CD4-positive, alpha-beta T cell treated with Interleukin-15 for 4 hours (primary cell): ENCODE results near the gene CYTIP.
"Not testable (repeated sequence)": the region's sequence is repeated elsewhere in the genome, so short reads cannot be mapped to it uniquely, and the experiment has no call there.

Experiments
- DNase-seq: peaks from one replicate; pipeline ENCODE4 v3.0.0-alpha.2; 2020; ENCODE audit warnings: low spot score

CYTIP gene

DNA sequence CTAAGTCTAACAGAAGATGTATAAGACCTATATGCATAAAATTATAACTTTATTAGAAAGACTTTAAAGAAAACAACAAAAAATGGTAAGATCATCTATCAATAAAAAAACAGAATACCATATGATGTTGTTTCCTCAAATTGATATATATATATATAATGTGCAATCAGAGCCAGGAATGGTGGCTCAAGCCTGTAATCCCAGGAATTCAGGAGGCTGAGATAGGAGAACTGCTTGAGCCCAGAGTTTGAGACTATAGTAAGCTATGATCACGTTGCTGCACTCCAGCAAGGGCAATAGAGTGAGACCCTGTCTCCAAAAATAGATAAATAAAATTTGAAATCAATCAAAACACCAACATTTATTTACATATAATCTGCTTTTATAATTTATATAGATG lies 19.5 kb downstream of the CYTIP start:
- no peak for DNase-seq

- DNase-seq: no peak
These were observed 21.9 kb downstream of the CYTIP start for GRCh38 chr2:157421964-157422363.

DNA sequence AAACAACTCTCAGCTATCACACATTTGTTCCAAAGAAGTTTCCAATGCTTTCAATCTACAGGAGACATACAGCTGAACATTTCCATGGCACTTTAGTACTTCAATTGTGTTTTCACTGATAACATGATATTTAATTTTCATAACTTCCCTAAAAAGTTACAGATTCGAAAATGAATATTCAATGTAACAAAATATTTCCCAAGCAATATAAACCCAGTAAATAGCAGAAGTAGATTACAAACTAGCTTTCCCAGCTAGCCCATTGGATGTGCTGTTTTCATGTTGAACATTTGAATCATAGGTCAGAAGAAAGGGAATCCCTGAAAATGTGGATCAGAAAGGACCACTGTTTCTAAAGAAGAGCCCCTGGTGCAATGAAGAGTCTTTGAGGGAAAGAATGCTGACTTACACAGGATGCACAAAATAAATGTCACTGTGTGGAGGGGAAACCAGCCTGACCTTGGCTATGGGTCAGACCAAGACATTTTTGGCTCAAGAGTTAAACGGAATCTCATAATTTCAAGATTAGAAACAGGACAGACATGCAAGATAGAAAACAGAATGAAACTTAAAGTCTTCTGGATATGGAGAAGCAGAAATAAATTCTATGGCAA lies 22.5 kb downstream of the CYTIP start:
- peak; percentile 3 for DNase-seq

GRCh38 chr2:157420771-157421323 lies 23.0 kb downstream of the CYTIP start:
- DNase-seq: peak; percentile 55

- DNase-seq: no peak
These were observed 24.8 kb downstream of the CYTIP start for GRCh38 chr2:157419031-157419575.

- peak; percentile 77 for DNase-seq
These were observed 25.6 kb downstream of the CYTIP start for GRCh38 chr2:157418239-157418641.

GRCh38 chr2:157415591-157416101 lies 28.2 kb downstream of the CYTIP start:
- no peak for DNase-seq

- DNase-seq: peak; percentile 62
These were observed 29.8 kb downstream of the CYTIP start for GRCh38 chr2:157414050-157414449.

- DNase-seq: peak; percentile 91
These were observed 30.4 kb downstream of the CYTIP start for GRCh38 chr2:157413326-157414035.

- no peak for DNase-seq
These were observed 32.1 kb downstream of the CYTIP start for GRCh38 chr2:157411624-157412336.

DNA sequence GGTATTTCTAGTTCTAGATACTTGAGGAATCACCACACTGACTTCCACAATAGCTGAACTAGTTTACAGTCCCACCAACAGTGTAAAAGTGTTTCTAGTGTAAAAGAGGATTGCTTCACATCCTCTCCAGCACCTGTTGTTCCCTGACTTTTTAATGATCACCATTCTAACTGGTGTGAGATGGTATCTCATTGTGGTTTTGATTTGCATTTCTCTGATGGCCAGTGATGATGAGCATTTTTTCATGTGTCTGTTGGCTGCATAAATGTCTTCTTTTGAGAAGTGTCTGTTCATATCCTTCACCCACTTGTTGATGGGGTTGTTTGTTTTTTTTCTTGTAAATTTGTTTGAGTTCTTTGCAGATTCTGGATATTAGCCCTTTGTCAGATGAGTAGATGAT lies 38.5 kb downstream of the CYTIP start:
- not testable (repeated sequence) for DNase-seq

DNA sequence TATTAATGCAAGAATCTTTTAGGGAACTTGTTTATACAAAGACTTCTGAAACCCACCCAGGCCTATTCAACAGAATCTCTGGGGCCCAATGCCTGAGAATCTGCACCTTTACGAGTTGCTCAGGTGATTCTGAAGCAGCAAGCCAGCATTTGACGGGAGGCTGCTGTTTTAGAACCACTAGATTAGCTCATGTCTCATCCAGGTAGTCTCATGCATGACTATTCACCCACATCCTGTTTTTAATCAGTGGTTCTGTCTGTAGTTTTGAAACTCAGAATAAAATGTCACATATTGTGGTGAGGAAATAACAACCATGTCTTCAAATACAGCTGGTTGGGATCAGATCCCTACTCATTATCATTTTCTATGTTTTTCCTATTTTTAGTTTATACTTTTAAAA lies 39.5 kb downstream of the CYTIP start:
- DNase-seq: peak; percentile 90

- not testable (repeated sequence) for DNase-seq
These were observed 40.9 kb downstream of the CYTIP start for GRCh38 chr2:157402801-157403485.

GRCh38 chr2:157395811-157396210 lies 48.1 kb downstream of the CYTIP start:
- DNase-seq: no peak

- no peak for DNase-seq
These were observed 49.0 kb downstream of the CYTIP start for GRCh38 chr2:157394928-157395327.

- no peak for DNase-seq
These were observed 50.5 kb downstream of the CYTIP start for GRCh38 chr2:157393348-157393747.

- DNase-seq: no peak
These were observed 55.1 kb downstream of the CYTIP start for GRCh38 chr2:157388827-157389226.

GRCh38 chr2:157386747-157387146 lies 57.1 kb downstream of the CYTIP start:
- no peak for DNase-seq

DNA sequence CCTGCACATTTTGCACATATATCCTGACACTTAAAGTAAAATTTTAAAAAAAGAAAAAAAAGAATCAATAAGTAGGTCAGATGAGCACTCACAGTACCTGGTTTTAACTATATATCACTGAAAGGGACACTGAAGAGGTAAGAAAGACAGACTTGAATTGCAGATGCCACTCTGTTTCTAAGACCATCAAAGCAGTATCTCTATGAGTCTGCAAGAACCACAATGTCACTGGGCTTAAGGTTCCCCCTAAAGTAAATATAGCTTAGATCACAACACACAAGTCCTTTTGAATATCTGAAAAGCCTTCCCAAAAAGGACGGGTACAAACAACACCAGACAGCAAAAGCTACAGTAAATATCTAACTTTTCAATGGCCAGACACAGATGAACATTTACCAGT lies 57.6 kb downstream of the CYTIP start:
- no peak for DNase-seq

- no peak for DNase-seq
These were observed 66.0 kb downstream of the CYTIP start for GRCh38 chr2:157377861-157378260.

- no peak for DNase-seq
These were observed 67.8 kb downstream of the CYTIP start for GRCh38 chr2:157376041-157376440.

DNA sequence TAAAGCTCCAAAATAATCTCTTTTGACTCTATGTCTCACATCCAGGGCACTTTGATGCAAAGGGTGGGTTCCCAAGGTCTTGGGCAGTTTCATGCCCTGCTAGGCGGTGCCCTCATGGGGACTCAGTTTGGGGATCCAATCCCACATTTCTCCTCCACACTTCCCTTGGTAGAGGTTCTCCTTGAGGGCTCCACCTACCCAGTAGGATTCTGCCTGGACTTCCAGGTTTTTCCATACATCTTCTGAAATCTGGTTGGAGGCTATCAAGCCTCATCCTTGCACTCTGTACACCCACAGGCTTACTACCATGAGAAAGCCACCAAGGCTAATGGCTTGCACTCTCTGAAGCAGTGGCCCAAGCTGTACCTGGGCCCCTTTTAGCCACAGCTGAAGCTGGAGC lies 68.5 kb downstream of the CYTIP start:
- no peak for DNase-seq
